Measurements from ENCODE around the gene SNX12. TPM values are rescaled to one million over a fixed set of nuclear protein-coding genes. Genes with fewer than 3 reads are reported as not detected.
"Not testable (repeated sequence)": the region's sequence is repeated elsewhere in the genome, so short reads cannot be mapped to it uniquely, and the experiment has no call there.

Gene SNX12
- total RNA-seq, 1 experiment from 2014 or later = 88.6 TPM

DNA sequence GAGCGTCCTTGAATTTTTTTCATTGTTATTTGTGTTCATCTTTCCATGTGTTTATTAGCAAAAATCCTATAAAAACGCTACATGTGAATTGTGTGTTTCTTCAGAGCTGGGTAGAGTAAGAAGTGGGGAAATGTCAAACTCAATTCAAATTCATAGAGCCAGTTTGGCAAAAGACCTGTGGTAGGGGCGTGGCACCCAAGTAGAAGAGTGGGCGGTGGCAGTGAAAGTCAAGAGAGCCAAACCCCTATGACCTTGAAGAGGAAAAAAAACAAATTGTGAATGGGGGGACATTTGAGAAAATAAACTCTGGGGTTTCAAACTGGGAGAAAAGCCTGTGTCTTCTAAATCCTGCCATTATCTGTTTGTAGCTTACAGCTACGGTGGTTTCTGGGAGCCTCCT, 23.1 kb upstream of the SNX12 start:
- DNase-seq (ENCODE audit: low read depth) = no peak

DNA sequence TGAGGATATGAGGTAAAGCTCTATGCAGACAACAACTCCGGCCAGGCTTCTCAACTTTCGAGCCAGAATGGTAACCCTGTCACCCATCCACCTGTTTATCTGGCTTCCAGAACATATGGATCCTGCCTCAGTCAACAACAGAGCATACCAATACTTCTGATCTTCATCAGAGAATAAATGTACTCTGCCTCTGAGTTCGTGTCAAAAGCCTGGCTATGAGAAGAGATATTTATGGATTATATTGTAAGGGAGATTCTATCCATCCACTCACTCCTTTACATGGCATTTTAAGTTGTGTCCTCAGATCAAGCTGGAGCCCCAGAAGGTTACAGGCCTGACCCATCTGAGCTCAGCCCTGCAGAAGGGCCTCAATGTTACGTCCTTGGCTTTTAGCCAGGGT, 17.8 kb upstream of the SNX12 start:
- no peak for DNase-seq (ENCODE audit: low read depth)

DNA sequence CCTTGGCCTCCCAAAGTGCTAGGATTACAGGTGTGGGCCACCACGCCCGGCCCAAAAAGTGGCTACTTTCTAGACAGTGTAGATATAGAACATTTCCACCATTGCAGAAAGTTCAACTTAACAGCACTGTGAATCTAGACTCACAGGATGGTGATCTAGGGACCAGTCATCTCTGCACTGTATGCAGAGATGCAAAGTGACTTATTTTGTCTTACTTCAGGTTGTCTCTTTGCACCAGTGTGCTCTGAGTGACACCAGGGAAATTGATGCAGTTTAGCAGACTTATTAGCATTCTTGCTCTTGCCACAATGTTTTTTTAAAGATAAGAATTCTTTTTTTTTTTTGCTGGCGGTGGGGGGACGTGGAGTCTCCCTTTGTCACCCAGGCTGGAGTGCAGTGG, 14.7 kb upstream of the SNX12 start:
- no peak for DNase-seq (ENCODE audit: low read depth)

DNA sequence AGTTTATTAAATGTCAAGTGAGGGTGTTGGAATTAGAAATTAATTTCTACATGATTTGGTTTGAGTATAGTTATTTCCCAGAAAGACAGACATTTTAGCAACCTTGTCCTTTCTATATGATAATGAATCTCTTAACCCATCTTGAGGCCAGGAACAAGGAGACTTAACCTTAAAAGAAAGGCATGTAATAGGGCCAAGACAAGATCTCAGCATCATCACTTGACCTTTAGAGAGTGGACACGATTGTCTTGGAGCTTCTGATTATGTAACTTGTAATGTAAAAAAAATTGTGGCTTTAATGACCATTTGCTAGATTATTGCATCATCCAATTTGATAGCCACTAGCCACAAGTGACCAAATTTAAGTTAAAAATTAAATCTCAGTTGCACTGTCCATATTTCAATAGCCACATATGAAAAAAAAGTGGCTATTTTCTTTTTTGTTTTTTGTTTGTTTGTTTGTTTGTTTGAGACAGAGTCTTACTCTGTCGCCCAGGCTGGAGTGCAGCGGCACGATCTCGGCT, 14.1 kb upstream of the SNX12 start:
- no peak for DNase-seq (ENCODE audit: low read depth)

DNA sequence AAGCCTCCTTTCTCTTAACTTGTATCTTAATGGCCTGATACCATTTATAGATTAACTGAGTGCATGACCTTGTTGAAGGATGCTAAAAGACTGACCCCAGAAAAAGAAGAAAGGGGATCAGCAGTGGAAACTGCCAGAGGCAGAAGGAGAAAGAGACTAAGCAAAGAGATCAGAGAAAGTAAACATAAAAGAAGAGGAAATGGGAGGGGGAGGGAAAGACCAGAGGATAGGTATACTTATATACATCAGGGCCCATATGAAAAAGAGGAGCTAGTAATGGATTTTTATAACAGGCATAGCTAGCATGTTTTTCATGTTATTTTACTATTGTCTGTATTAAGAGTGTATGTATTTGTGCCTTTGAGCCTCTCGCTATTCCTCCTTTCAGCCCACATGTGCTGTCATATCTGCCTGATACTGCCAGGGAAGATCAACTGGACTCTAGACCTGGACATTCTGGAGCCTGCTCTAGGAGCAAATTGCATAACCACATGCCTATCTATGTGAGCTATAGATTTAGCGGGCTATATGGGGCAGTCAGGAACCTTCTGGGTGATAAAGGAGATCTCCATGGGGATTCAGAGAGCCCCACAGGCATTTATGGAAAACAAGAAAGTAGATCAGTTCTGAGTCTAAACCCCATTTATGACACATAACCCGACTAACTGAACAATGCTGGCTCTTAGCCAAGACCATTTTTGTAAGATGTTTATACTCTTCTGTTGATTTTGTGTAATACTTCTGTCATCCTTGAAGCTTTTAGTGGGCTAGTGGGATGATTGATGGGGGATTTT, 13.4 kb upstream of the SNX12 start:
- peak; percentile 44 for DNase-seq (ENCODE audit: low read depth)

GRCh38 chrX:71070531-71070930, 2.4 kb upstream of the SNX12 start:
- no peak for DNase-seq (ENCODE audit: low read depth)

DNA sequence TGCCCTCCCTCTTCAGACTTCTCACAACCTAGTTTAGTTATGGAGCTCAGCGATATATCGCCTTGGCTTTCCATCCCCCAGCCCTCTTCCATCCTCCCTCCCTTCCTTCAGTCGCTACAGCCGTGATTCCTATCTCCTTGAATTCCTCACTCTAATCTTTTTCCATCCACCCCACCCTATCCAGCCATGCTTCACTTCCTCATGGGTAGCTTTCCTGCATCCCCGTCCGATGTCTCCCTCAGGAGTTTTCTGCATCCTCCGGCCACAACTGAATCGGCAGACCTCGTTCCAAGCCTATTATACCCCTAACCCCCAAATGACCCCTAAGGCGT, 456 bp downstream of the SNX12 start:
- DNase-seq (ENCODE audit: low read depth) = no peak

DNA sequence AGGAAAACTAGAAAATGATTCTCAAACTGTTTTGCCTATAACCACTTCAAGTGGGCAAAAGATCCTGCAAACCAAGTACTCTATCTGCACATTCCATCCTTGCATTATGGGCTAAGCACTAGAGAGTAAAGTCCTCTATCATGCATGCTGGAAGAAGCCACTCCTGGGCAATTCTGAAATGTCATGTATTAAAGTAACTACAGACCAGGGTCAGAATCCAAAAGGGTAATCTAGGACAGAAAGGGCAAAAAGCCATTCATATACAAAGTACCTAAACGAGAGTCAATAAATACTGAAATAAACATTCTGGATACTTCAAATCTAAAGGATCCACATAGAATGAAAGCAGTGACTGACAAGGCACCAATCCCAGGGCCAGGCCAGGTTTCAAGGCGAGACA, 1.0 kb downstream of the SNX12 start:
- DNase-seq (ENCODE audit: low read depth) = no peak

GRCh38 chrX:71060127-71060526, 8.0 kb downstream of the SNX12 start:
- no peak for DNase-seq (ENCODE audit: low read depth)

- no peak for DNase-seq (ENCODE audit: low read depth)
Observed at GRCh38 chrX:71057848-71058530, 10.1 kb downstream of the SNX12 start.

GRCh38 chrX:71056867-71057266, 11.3 kb downstream of the SNX12 start:
- DNase-seq (ENCODE audit: low read depth) = peak; percentile 63

GRCh38 chrX:71053217-71053621, 14.9 kb downstream of the SNX12 start:
- DNase-seq (ENCODE audit: low read depth) = no peak

GRCh38 chrX:71052721-71053120, 15.4 kb downstream of the SNX12 start:
- no peak for DNase-seq (ENCODE audit: low read depth)

- DNase-seq (ENCODE audit: low read depth) = not testable (repeated sequence)
Observed at GRCh38 chrX:71047891-71048290, 20.2 kb downstream of the SNX12 start.

GRCh38 chrX:71017396-71017939, 50.7 kb downstream of the SNX12 start:
- DNase-seq (ENCODE audit: low read depth) = no peak

Other genes starting within 250 kb of the SNX12 start
- gene TEX11, start 159.6 kb downstream of the SNX12 start, total RNA-seq (2014; rRNA removed) = not detected in 2 replicates
- 0.11 TPM in 1 of 2 replicates, not detected in the other for gene SLC7A3, start 137.2 kb downstream of the SNX12 start, total RNA-seq (2014; rRNA removed)
- gene FOXO4, start 27.5 kb upstream of the SNX12 start, total RNA-seq (2014; rRNA removed) = 0.77 and 2.2 TPM in 2 replicates
- not detected in 2 replicates for gene CXorf65, start 38.4 kb upstream of the SNX12 start, total RNA-seq (2014; rRNA removed)
- not detected in 2 replicates for gene IL2RG, start 43.2 kb upstream of the SNX12 start, total RNA-seq (2014; rRNA removed)
- gene MED12, start 50.3 kb upstream of the SNX12 start, total RNA-seq (2014; rRNA removed) = 14.2 and 21.3 TPM in 2 replicates
- 0.06 and 0.23 TPM in 2 replicates for gene NLGN3, start 76.5 kb upstream of the SNX12 start, total RNA-seq (2014; rRNA removed)
- not detected in 2 replicates for gene GJB1, start 154.9 kb upstream of the SNX12 start, total RNA-seq (2014; rRNA removed)
- 20.8 and 21.9 TPM in 2 replicates for gene ZMYM3, start 185.8 kb upstream of the SNX12 start, total RNA-seq (2014; rRNA removed)
- gene NONO, start 215.3 kb upstream of the SNX12 start, total RNA-seq (2014; rRNA removed) = 393 and 463 TPM in 2 replicates
- 1.6 and 1.9 TPM in 2 replicates for gene ITGB1BP2, start 233.4 kb upstream of the SNX12 start, total RNA-seq (2014; rRNA removed)